Kidney tubule cell (primary cell): Measurements from ENCODE around the gene CDC42BPA.
"Not testable (repeated sequence)": the region's sequence is repeated elsewhere in the genome, so short reads cannot be mapped to it uniquely, and the experiment has no call there.

Experiments
- DNase-seq: peaks from one replicate; pipeline ENCODE4 v3.0.0-alpha.2; 2018; ENCODE audit warnings: low spot score

Gene CDC42BPA

GRCh38 chr1:227065311-227065710, 253.0 kb downstream of the CDC42BPA start:
- no peak for DNase-seq

- DNase-seq, result no peak
These were observed 256.0 kb downstream of the CDC42BPA start for GRCh38 chr1:227062306-227062705.

GRCh38 chr1:227059076-227059475, 259.2 kb downstream of the CDC42BPA start:
- DNase-seq, result no peak

- peak; percentile 48 for DNase-seq
These were observed 260.0 kb downstream of the CDC42BPA start for GRCh38 chr1:227058321-227058751.

GRCh38 chr1:227049253-227049652, 269.0 kb downstream of the CDC42BPA start:
- no peak for DNase-seq

GRCh38 chr1:227043755-227044154, 274.5 kb downstream of the CDC42BPA start:
- peak; percentile 25 for DNase-seq

- no peak for DNase-seq
These were observed 276.0 kb downstream of the CDC42BPA start for GRCh38 chr1:227042292-227042691.

- no peak for DNase-seq
These were observed 279.9 kb downstream of the CDC42BPA start for GRCh38 chr1:227038401-227038800.

GRCh38 chr1:227037121-227037520, 281.2 kb downstream of the CDC42BPA start:
- no peak for DNase-seq

GRCh38 chr1:227035316-227035715, 283.0 kb downstream of the CDC42BPA start:
- DNase-seq, result no peak

GRCh38 chr1:227033880-227034279, 284.4 kb downstream of the CDC42BPA start:
- no peak for DNase-seq

- no peak for DNase-seq
These were observed 285.9 kb downstream of the CDC42BPA start for GRCh38 chr1:227032396-227032795.

- no peak for DNase-seq
These were observed 301.3 kb downstream of the CDC42BPA start for GRCh38 chr1:227016990-227017389.

- DNase-seq, result peak; percentile 44
These were observed 307.6 kb downstream of the CDC42BPA start for GRCh38 chr1:227010645-227011044.

GRCh38 chr1:227009937-227010336, 308.4 kb downstream of the CDC42BPA start:
- no peak for DNase-seq

- no peak for DNase-seq
These were observed 312.0 kb downstream of the CDC42BPA start for GRCh38 chr1:227006226-227006796.

GRCh38 chr1:227004796-227005195, 313.5 kb downstream of the CDC42BPA start:
- no peak for DNase-seq

- DNase-seq, result no peak
These were observed 315.1 kb downstream of the CDC42BPA start for GRCh38 chr1:227003165-227003564.

GRCh38 chr1:227002531-227003049, 315.7 kb downstream of the CDC42BPA start:
- no peak for DNase-seq

GRCh38 chr1:226999579-226999978, 318.7 kb downstream of the CDC42BPA start:
- not testable (repeated sequence) for DNase-seq

- no peak for DNase-seq
These were observed 322.6 kb downstream of the CDC42BPA start for GRCh38 chr1:226995365-226996332.

GRCh38 chr1:226994586-226995364, 323.5 kb downstream of the CDC42BPA start:
- DNase-seq, result no peak
